GM12874 (cell line): ENCODE measurements around the gene MYO7B.

ENCODE experiments used
- TF ChIP-seq, protein P1 (sequence below): IDR thresholded peaks from 2 replicates; pipeline ENCODE4 v1.5.1; 2011; ENCODE audit warnings: low read depth, mild to moderate bottlenecking, control low read depth, low read length, moderate library complexity; ENCODE audit not compliant: insufficient read depth

Gene MYO7B

DNA sequence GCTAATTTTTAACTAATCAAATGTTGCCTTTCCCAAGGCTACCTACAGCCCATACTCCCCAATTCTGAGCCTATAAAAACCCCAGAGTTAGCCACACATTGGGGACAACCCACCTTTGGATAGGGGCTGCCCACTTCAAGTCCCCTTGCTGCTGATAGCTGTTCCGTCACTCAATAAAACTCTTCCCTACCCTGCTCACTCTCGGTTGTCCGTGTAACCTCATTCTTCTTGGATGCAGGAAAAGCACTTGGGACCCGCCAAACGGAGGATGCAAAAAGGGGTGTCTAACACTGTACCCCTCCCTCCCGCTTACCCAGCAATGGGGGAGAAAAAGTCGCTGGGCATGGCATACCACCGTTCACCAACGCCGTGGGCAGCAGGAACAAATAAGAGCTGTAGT, 21.4 kb upstream of the MYO7B start:
- TF ChIP-seq, protein P1, sequence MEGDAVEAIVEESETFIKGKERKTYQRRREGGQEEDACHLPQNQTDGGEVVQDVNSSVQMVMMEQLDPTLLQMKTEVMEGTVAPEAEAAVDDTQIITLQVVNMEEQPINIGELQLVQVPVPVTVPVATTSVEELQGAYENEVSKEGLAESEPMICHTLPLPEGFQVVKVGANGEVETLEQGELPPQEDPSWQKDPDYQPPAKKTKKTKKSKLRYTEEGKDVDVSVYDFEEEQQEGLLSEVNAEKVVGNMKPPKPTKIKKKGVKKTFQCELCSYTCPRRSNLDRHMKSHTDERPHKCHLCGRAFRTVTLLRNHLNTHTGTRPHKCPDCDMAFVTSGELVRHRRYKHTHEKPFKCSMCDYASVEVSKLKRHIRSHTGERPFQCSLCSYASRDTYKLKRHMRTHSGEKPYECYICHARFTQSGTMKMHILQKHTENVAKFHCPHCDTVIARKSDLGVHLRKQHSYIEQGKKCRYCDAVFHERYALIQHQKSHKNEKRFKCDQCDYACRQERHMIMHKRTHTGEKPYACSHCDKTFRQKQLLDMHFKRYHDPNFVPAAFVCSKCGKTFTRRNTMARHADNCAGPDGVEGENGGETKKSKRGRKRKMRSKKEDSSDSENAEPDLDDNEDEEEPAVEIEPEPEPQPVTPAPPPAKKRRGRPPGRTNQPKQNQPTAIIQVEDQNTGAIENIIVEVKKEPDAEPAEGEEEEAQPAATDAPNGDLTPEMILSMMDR = no peak

DNA sequence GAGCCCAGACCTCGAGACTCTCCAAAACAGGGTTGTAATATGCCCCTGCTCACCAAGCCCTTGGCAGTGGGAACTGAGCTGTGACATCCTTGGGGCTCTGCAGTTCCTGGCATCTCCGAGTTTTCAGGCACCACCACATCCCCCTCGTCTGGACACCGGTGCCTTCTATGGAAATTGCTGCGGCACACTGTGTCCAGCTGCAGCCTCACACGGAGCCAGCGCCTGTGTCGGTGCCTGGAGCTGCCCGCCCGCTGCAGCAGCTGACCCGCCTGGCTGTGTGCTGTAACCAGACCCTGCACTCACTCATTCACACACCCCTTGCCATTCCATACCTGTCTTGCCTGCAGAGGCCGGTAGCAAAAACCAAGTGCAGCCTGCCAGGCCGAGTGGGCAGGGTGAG, 21.0 kb upstream of the MYO7B start:
- TF ChIP-seq, protein P1 = no peak

DNA sequence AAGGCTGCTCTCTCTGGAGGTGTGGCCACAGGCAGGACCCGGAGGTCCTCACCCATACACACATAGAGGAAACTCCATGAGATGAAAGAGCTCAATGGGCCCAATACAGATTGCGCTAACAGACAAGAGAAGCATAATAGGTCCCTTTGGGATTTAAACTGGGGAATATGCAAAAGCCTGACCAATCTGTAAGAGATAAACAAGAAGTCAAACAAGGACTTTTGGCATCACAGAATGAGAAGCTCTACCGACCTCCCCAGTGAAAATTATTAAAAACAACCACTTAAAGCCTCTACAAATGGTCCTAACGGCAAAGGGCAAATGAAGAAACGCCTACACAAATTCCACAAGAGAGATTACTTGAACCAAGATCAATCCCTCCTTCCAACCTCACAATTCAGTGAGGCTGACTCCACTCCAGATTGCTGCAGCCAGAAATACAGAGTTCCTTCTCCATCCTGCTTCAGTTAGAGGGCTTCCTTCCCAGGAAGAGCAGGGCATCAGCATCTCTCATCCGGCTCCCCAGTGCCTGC, 20.0 kb upstream of the MYO7B start:
- TF ChIP-seq, protein P1 = no peak

DNA sequence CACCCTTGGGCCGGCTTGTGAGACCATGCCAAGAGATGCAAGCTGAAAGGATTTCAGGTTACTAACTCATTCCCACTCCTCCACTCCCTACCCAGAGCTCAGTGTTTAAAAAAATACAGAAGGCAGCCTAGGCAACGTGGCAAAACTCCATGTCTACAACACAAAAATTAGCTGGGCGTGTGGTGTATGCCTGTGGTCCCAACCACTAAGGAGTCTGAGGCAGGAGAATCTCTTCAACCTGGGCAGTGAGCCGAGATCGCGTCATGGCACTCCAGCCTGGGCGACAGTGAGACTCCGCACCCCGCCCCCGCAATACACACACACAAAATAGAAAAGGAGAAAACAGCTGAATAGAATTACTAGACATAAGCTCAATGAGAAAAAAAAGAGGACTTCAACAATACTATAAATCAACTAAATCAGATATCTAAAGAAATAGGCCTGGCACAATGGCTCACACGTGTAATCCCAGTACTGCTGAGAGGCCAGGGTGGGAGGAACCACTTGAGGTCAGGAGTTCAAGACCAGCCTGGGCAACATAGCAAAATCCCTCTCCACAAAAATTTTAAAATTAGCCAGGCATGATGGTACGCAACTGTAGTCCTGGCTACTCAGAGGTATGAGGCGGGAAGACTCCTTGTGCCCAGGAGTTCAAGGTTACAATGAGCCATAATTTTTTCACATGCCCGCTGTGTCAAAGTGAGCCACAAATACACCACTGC, 19.3 kb upstream of the MYO7B start:
- TF ChIP-seq, protein P1 = no peak

DNA sequence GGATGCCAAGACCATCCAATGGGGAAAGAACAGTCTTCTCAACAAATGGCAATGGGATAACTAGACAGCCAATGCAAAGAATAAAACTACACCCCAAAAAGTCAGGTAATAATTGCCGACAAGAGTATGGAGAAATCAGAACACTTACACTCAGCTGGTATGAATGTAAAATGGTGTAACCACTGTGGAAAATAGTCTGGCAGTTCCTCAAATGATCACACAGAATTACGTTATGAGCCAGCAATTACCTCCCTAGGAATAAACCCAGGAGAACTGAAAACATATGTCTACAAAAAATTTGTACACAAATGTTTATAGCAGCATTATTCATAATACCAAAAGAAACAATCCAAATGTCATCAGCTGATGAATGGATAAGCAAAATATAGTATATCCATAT, 18.0 kb upstream of the MYO7B start:
- TF ChIP-seq, protein P1 = no peak

DNA sequence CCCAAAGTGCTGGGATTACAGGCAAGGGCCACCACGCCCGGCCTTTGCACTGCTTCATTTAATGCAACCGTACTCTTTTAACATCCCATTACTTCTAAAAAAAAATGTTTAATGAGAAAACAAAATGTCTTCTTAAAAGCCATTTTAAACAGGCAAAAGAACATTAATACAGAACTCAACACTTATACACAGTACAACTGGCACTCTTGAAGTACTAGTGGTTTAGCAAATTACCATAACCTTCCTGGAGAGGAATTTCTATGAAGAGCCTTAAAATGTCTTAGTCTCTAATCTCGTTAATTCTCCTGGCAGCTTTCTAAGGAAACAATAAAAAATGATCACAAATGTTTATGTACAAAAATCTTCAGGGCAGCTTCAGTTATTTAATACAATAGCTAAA, 15.1 kb upstream of the MYO7B start:
- TF ChIP-seq, protein P1 = no peak

DNA sequence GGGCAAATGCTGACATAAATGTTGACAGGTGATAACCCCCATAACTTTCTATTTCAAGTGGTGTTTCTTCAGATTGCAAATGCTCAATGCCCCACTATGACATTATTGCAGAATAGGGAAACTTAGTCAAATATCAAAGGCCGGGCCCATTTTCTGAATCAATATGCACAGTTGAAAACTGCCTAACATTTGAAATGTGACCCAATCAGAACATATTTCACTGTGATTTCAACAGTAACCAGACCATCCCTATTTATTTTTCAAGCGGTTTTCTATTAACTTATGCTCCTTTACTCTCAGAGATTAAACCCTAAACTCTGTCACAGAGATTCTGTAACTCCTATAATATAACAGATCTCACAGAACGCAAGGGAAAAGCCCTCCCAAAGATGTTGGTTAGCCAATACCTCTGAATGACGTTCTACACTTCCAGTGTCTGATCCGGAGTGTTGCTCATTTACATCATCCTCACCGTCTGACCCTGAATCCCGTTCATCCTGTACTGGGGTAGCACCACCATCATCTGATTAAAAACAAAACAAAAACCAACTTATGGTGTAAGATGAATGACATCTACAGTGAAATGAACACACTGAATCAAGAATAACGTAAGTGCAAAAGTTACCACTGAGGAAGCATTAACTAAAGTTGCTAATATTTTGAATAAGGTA, 12.1 kb upstream of the MYO7B start:
- TF ChIP-seq, protein P1 = no peak
